Osteoblast (primary cell): ENCODE results near the gene YES1. TPM values are rescaled to one million over a fixed set of nuclear protein-coding genes. Genes with fewer than 3 reads are reported as not detected.

Source experiments
- DNase-seq: peaks from one replicate; pipeline ENCODE4 v3.0.0; 2011; ENCODE audit warnings: low spot score, mixed read lengths; ENCODE audit not compliant: insufficient read length; ENCODE audit errors: missing footprints
- H2AFZ ChIP-seq: 2 replicates; pipeline ENCODE4 v1.6.0; 2011; ENCODE audit warnings: mild to moderate bottlenecking, low read length
- H3K27ac ChIP-seq: 2 replicates; pipeline ENCODE4 v1.5.1; 2011; ENCODE audit warnings: mild to moderate bottlenecking, low read depth, low read length, moderate library complexity
- H3K27me3 ChIP-seq: 2 replicates; pipeline ENCODE4 v1.6.0; 2012; ENCODE audit warnings: mild to moderate bottlenecking, control low read depth, inconsistent platforms, low read length, moderate library complexity; ENCODE audit not compliant: insufficient read depth
- H3K36me3 ChIP-seq: 2 replicates; pipeline ENCODE4 v1.5.1; 2011; ENCODE audit warnings: mild to moderate bottlenecking, low read length, control low read depth, moderate library complexity; ENCODE audit not compliant: insufficient read depth
- H3K4me1 ChIP-seq: 2 replicates; pipeline ENCODE4 v1.5.1; 2011; ENCODE audit warnings: mild to moderate bottlenecking, low read length, control low read depth, moderate library complexity; ENCODE audit not compliant: insufficient read depth
- H3K4me2 ChIP-seq: 2 replicates; pipeline ENCODE4 v1.6.0; 2011; ENCODE audit warnings: mild to moderate bottlenecking, low read length; ENCODE audit not compliant: insufficient read depth
- H3K4me3 ChIP-seq: fragments of 200-600 bp; sonication (generic); 3 replicates; pipeline ENCODE4 v1.5.1; 2012; ENCODE audit warnings: mild to moderate bottlenecking, low read length, inconsistent platforms; ENCODE audit not compliant: insufficient read depth
- H3K79me2 ChIP-seq: 2 replicates; pipeline ENCODE4 v1.6.0; 2012; ENCODE audit warnings: mild to moderate bottlenecking, low read length, control low read depth, inconsistent platforms; ENCODE audit not compliant: insufficient read depth
- H3K9me3 ChIP-seq: 2 replicates; pipeline ENCODE4 v1.5.1; 2011; ENCODE audit warnings: low read depth, low read length, control low read depth
- H4K20me1 ChIP-seq: 2 replicates; pipeline ENCODE4 v1.6.0; 2012; ENCODE audit warnings: mild to moderate bottlenecking, low read length, control low read depth; ENCODE audit not compliant: insufficient read depth
- CTCF ChIP-seq: IDR thresholded peaks from 2 replicates; pipeline ENCODE4 v1.5.1; 2011; ENCODE audit warnings: mild to moderate bottlenecking, low read depth, low read length, moderate library complexity; ENCODE audit errors: extremely low read depth
- total RNA-seq: library from RNA; depleted of rRNA; stranded (reverse); fragments of >200 nt; gene quantifications from 2 replicates; pipeline ENCODE4 v1.2.3, GENCODE V29; 2012

YES1 gene
- total RNA-seq, 1 donor = 99.5 TPM

GRCh38 chr18:711310-711656, 100.8 kb downstream of the YES1 start:
- Histone ChIP-seq H3K4me3 (peak overlapping the region; percentile 78), H3K9me3 (no peaks in the 10 kb centered on the region), H3K4me2 (peak overlapping the region; percentile 98), H4K20me1 (peaks cover 8% of the 10 kb centered on the region), H3K36me3 (peaks cover 6% of the 10 kb centered on the region), H2AFZ (peak overlapping the region; percentile 78), H3K27ac (peak overlapping the region; percentile 94), H3K27me3 (no peaks in the 10 kb centered on the region), H3K4me1 (peaks cover 22% of the 10 kb centered on the region), H3K79me2 (peaks cover 42% of the 10 kb centered on the region)
- no peak for TF ChIP-seq CTCF
- DNase-seq = no peak

GRCh38 chr18:710418-711300, 101.4 kb downstream of the YES1 start:
- H3K27ac ChIP-seq = peak overlapping the region; percentile 94
- H3K4me3 ChIP-seq = peak overlapping the region; percentile 78
- peaks cover 16% of the 10 kb centered on the region for H3K4me1 ChIP-seq
- no peaks in the 10 kb centered on the region for H3K27me3 ChIP-seq
- peaks cover 8% of the 10 kb centered on the region for H4K20me1 ChIP-seq
- peaks cover 42% of the 10 kb centered on the region for H3K79me2 ChIP-seq
- peaks cover 6% of the 10 kb centered on the region for H3K36me3 ChIP-seq
- H3K9me3 ChIP-seq = no peaks in the 10 kb centered on the region
- H3K4me2 ChIP-seq = peak overlapping the region; percentile 98
- no peak for TF ChIP-seq CTCF
- H2AFZ ChIP-seq = no peak overlapping the region
- DNase-seq = no peak

- H3K79me2 ChIP-seq = peaks cover 42% of the 10 kb centered on the region
- DNase-seq = no peak
Observed at GRCh38 chr18:709771-710170, 102.3 kb downstream of the YES1 start.

More at GRCh38 chr18:709771-710170, 102.3 kb downstream of the YES1 start:
- no peak for TF ChIP-seq CTCF
- H4K20me1 ChIP-seq = peaks cover 8% of the 10 kb centered on the region
- peaks cover 14% of the 10 kb centered on the region for H3K36me3 ChIP-seq
- H3K4me3 ChIP-seq = no peak overlapping the region
- no peak overlapping the region for H2AFZ ChIP-seq
- no peaks in the 10 kb centered on the region for H3K27me3 ChIP-seq
- H3K4me1 ChIP-seq = peaks cover 7% of the 10 kb centered on the region
- H3K27ac ChIP-seq = no peak overlapping the region
- no peaks in the 10 kb centered on the region for H3K9me3 ChIP-seq
- no peak overlapping the region for H3K4me2 ChIP-seq
